SH-SY5Y (cell line): ENCODE results near the gene ACP4.

Experiments
- GATA2 ChIP-seq: IDR thresholded peaks from 2 replicates; pipeline ENCODE4 v1.6.1; 2011; ENCODE audit warnings: mild to moderate bottlenecking, low read depth, low read length
- GATA3 ChIP-seq: IDR thresholded peaks from 2 replicates; pipeline ENCODE4 v1.6.1; 2011; ENCODE audit warnings: low read depth, mild to moderate bottlenecking, low read length, moderate library complexity

ACP4 gene

GRCh38 chr19:50777830-50778303, 12.3 kb upstream of the ACP4 start:
- TF ChIP-seq GATA3 (no peak), GATA2 (no peak)

GRCh38 chr19:50778906-50779430, 11.2 kb upstream of the ACP4 start:
- TF ChIP-seq GATA3 (no peak), GATA2 (no peak)

- no peak for TF ChIP-seq GATA3
- TF ChIP-seq GATA2, result no peak
These were observed 10.4 kb upstream of the ACP4 start for GRCh38 chr19:50779504-50780457.

- TF ChIP-seq GATA3 (no peak), GATA2 (no peak)
These were observed 9.3 kb upstream of the ACP4 start for GRCh38 chr19:50780753-50781435.

- TF ChIP-seq GATA2 (no peak), GATA3 (no peak)
These were observed 5.5 kb upstream of the ACP4 start for GRCh38 chr19:50784710-50785109.

GRCh38 chr19:50785329-50785728, 4.9 kb upstream of the ACP4 start:
- TF ChIP-seq GATA3 (no peak), GATA2 (no peak)

GRCh38 chr19:50790922-50791467, 780 bp downstream of the ACP4 start:
- TF ChIP-seq GATA2 (no peak), GATA3 (no peak)

GRCh38 chr19:50791594-50792271, 1.5 kb downstream of the ACP4 start:
- TF ChIP-seq GATA2 (no peak), GATA3 (no peak)

GRCh38 chr19:50792272-50793250, 2.3 kb downstream of the ACP4 start:
- TF ChIP-seq GATA2 (no peak), GATA3 (no peak)

- TF ChIP-seq GATA2 (no peak), GATA3 (no peak)
These were observed 3.4 kb downstream of the ACP4 start for GRCh38 chr19:50793558-50794065.

GRCh38 chr19:50794074-50794875, 4.1 kb downstream of the ACP4 start:
- TF ChIP-seq GATA2, result no peak
- no peak for TF ChIP-seq GATA3
